GM18870 (cell line): ENCODE results near the gene SBNO2.

ENCODE experiments used
- ATAC-seq: cut with Tn5 transposase; IDR thresholded peaks from one replicate; pipeline ENCODE4 v1.9.1; 2021; ENCODE audit warnings: moderate library complexity; ENCODE audit not compliant: unreplicated experiment

Gene SBNO2

GRCh38 chr19:1076951-1077350 is 97.1 kb downstream of the SBNO2 start:
- no peak for ATAC-seq

- ATAC-seq = no peak
Measured at GRCh38 chr19:1076046-1076386, 98.1 kb downstream of the SBNO2 start.

GRCh38 chr19:1074544-1075283 is 99.4 kb downstream of the SBNO2 start:
- no peak for ATAC-seq

GRCh38 chr19:1073956-1074517 is 100.0 kb downstream of the SBNO2 start:
- no peak for ATAC-seq

- ATAC-seq = no peak
Measured at GRCh38 chr19:1073063-1073955, 100.8 kb downstream of the SBNO2 start.

GRCh38 chr19:1072371-1073015 is 101.6 kb downstream of the SBNO2 start:
- no peak for ATAC-seq

GRCh38 chr19:1070931-1071791 is 102.9 kb downstream of the SBNO2 start:
- no peak for ATAC-seq

- ATAC-seq = no peak
Measured at GRCh38 chr19:1070576-1070930, 103.5 kb downstream of the SBNO2 start.

GRCh38 chr19:1069009-1069779 is 104.9 kb downstream of the SBNO2 start:
- no peak for ATAC-seq

GRCh38 chr19:1068009-1069001 is 105.8 kb downstream of the SBNO2 start:
- ATAC-seq = no peak

GRCh38 chr19:1067341-1067957 is 106.6 kb downstream of the SBNO2 start:
- no peak for ATAC-seq

GRCh38 chr19:1066748-1067340 is 107.2 kb downstream of the SBNO2 start, which contains the start of gene ARHGAP45:
Gene ARHGAP45, plus strand, starts transcription at chr19:1067167. Its CDS starts 239 bp downstream, at chr19:1067406.
- no peak for ATAC-seq

- ATAC-seq = no peak
Measured at GRCh38 chr19:1066251-1066747, 107.8 kb downstream of the SBNO2 start.

GRCh38 chr19:1065606-1066109 is 108.4 kb downstream of the SBNO2 start:
- ATAC-seq = no peak

- no peak for ATAC-seq
Measured at GRCh38 chr19:1064661-1065605, 109.1 kb downstream of the SBNO2 start.
